HCT116 (cell line): ENCODE data around the gene C6orf118.

Experiments used
- POLR2A ChIP-seq: IDR thresholded peaks from 2 replicates; pipeline ENCODE4 v1.7.0; 2011; ENCODE audit warnings: borderline replicate concordance; ENCODE audit not compliant: insufficient read depth, insufficient read length; ENCODE audit errors: extremely low read depth
- YY1 ChIP-seq: IDR thresholded peaks from 2 replicates; pipeline ENCODE4 v1.6.1; 2011; ENCODE audit warnings: low read length, low read depth, moderate library complexity, mild to moderate bottlenecking; ENCODE audit not compliant: insufficient replicate concordance; ENCODE audit errors: extremely low read depth
- TF ChIP-seq, protein P1 (sequence below), 3 experiments: fragments of 200-600 bp in 1 of 3; sonication (generic) in 1 of 3; IDR thresholded peaks in 2 of 3; conservative IDR thresholded peaks in 1 of 3; 2 replicates each; pipeline ENCODE4 v1.5.1; 2012 to 2017; ENCODE audit warnings: low read depth in 2 of 3, low read length in 2 of 3, antibody characterized with exemption in 1 of 3, borderline replicate concordance in 1 of 3, control low read depth in 1 of 3, mild to moderate bottlenecking in 1 of 3, mixed read lengths in 1 of 3, mixed run types in 1 of 3, moderate library complexity in 1 of 3; ENCODE audit not compliant: insufficient read depth in 1 of 3

DNA sequence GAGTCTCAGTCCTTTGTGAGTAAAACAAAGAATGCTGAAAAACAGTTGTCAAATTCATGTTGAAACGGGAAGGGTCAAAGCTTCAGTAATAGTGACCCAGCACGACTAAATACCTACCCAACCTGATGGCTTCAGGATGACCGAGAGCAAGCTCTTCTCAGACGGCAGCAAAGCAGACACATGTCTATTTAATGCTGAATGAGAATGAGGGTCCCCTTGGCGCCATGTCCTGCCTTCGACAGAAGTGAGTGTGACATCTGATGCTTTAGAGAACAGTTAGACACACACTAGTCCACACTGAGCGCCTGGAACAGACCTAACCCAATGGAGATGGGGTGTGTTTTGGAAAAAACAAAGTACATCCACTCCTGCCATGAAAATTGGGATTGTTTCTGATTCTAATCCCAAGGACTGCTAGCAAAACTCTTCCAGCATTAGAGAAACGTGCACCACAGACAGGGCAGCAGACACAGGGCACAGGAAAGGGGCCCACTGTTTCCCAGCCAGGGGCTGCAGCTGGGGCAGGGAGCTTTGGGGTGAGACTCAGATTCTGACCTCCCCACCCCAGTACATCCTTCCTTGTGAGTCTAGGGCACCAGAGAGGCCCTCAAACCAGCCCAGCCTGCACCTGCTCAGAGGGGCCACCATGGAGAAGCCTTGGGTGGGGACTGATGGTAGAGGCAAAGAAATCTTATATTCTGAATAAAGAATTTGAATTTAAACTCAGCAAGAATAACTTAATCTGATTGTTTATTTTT is 76.5 kb downstream of the C6orf118 start:
- TF ChIP-seq, protein P1, sequence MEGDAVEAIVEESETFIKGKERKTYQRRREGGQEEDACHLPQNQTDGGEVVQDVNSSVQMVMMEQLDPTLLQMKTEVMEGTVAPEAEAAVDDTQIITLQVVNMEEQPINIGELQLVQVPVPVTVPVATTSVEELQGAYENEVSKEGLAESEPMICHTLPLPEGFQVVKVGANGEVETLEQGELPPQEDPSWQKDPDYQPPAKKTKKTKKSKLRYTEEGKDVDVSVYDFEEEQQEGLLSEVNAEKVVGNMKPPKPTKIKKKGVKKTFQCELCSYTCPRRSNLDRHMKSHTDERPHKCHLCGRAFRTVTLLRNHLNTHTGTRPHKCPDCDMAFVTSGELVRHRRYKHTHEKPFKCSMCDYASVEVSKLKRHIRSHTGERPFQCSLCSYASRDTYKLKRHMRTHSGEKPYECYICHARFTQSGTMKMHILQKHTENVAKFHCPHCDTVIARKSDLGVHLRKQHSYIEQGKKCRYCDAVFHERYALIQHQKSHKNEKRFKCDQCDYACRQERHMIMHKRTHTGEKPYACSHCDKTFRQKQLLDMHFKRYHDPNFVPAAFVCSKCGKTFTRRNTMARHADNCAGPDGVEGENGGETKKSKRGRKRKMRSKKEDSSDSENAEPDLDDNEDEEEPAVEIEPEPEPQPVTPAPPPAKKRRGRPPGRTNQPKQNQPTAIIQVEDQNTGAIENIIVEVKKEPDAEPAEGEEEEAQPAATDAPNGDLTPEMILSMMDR (IDR thresholded peaks at IDR 0.05 in 2 of 3, conservative IDR thresholded peaks at IDR 0.05 in 1 of 3; ENCODE audit: borderline replicate concordance in 1 of 3, insufficient read depth in 1 of 3, low read depth in 2 of 3, low read length in 2 of 3): no peak
- no peak for TF ChIP-seq POLR2A
- no peak for TF ChIP-seq YY1
